ENCODE measurements around the gene GDNF. TPM values are rescaled to one million over a fixed set of nuclear protein-coding genes. Genes with fewer than 3 reads are reported as not detected.
"Not testable (repeated sequence)": the region's sequence is repeated elsewhere in the genome, so short reads cannot be mapped to it uniquely, and the experiment has no call there.

The GDNF gene
- total RNA-seq, 1 donor from 2014 or later, result 0.36 TPM

- intact Hi-C loops (cut with micrococcal nuclease), result no loop called here
These were observed 53.4 kb downstream of the GDNF start for GRCh38 chr5:37786416-37786815.

DNA sequence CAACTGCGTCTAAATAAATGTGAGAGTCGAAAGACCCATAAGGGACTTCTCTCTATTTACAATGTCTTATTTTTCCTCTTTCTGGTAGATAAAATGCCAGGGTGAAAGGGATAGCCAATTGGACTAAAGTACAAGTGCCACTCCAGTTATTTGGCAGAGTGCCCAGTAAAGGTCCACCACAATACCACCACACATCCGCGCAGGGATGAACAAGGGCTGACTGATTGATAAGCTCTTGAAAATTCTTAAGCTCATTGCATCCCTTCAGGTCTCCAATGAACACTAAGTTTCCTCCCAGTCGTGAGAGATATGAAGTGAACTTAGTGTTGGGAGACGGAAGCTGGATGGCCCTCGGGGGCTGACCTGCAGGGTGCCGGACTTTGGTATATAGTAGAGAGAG is 58.4 kb downstream of the GDNF start:
- H3K9me3 Mint-ChIP-seq; H3K4me1 Mint-ChIP-seq (ENCODE audit: low read depth); H3K36me3 Mint-ChIP-seq (ENCODE audit: low read depth); H3K27ac Mint-ChIP-seq; DNase-seq (ENCODE audit: low spot score); H3K27me3 Mint-ChIP-seq (ENCODE audit: insufficient read depth); intact Hi-C loops (cut with micrococcal nuclease); H3K4me3 Mint-ChIP-seq: not testable (repeated sequence)

More at GRCh38 chr5:37786416-37786815, 53.4 kb downstream of the GDNF start:
- Mint-ChIP-seq H3K4me1 (ENCODE audit: low read depth) (no peaks in the 10 kb centered on the region), H3K9me3 (peaks cover 3% of the 10 kb centered on the region), H3K27me3 (ENCODE audit: insufficient read depth) (peaks cover 5% of the 10 kb centered on the region), H3K27ac (no peak overlapping the region), H3K36me3 (ENCODE audit: low read depth) (no peaks in the 10 kb centered on the region), H3K4me3 (no peak overlapping the region)
- no peak for DNase-seq (ENCODE audit: low spot score)

GRCh38 chr5:37777432-37778130 is 62.3 kb downstream of the GDNF start:
- intact Hi-C loops (cut with micrococcal nuclease), result no loop called here
- no peaks in the 10 kb centered on the region for H3K4me1 Mint-ChIP-seq (ENCODE audit: low read depth)
- H3K27me3 Mint-ChIP-seq (ENCODE audit: insufficient read depth), result no peaks in the 10 kb centered on the region
- no peak overlapping the region for H3K27ac Mint-ChIP-seq
- no peak overlapping the region for H3K4me3 Mint-ChIP-seq
- DNase-seq (ENCODE audit: low spot score), result no peak
- no peaks in the 10 kb centered on the region for H3K36me3 Mint-ChIP-seq (ENCODE audit: low read depth)
- H3K9me3 Mint-ChIP-seq, result peaks cover 14% of the 10 kb centered on the region

DNA sequence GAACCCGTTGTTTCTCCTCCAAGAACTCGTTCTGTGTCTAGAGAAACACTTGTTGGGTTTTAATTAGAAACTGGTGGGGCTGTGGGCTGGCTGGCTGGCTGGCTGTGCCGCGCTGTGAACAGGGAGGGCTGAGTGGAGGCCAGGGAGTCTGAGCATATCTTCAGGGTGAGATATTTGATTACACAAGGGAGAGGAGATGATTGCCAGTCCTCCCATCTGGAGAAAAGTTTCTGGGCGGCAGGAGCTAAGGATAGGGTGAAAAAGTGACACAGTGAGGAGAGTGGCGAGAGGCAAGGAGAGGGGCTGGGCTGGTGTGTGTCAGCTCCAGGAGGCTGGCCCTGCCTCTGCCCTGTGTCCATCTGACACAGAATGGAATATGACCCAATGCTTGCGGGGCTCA is 63.0 kb downstream of the GDNF start:
- no peak for DNase-seq (ENCODE audit: low spot score)
- peaks cover 14% of the 10 kb centered on the region for H3K9me3 Mint-ChIP-seq
- no peaks in the 10 kb centered on the region for H3K27me3 Mint-ChIP-seq (ENCODE audit: insufficient read depth)
- no peak overlapping the region for H3K4me3 Mint-ChIP-seq
- H3K27ac Mint-ChIP-seq, result no peak overlapping the region
- no peaks in the 10 kb centered on the region for H3K36me3 Mint-ChIP-seq (ENCODE audit: low read depth)
- no peaks in the 10 kb centered on the region for H3K4me1 Mint-ChIP-seq (ENCODE audit: low read depth)
- intact Hi-C loops (cut with micrococcal nuclease), result no loop called here

- Mint-ChIP-seq H3K36me3 (ENCODE audit: low read depth) (no peaks in the 10 kb centered on the region), H3K9me3 (peaks cover 14% of the 10 kb centered on the region), H3K27me3 (ENCODE audit: insufficient read depth) (no peaks in the 10 kb centered on the region), H3K4me3 (no peak overlapping the region), H3K4me1 (ENCODE audit: low read depth) (no peaks in the 10 kb centered on the region), H3K27ac (no peak overlapping the region)
- intact Hi-C loops (cut with micrococcal nuclease), result no loop called here
- no peak for DNase-seq (ENCODE audit: low spot score)
These were observed 64.8 kb downstream of the GDNF start for GRCh38 chr5:37774912-37775483.

GRCh38 chr5:37773809-37774208 is 66.0 kb downstream of the GDNF start:
- H3K36me3 Mint-ChIP-seq (ENCODE audit: low read depth), result no peaks in the 10 kb centered on the region
- H3K27ac Mint-ChIP-seq, result no peak overlapping the region
- no peak overlapping the region for H3K4me3 Mint-ChIP-seq
- intact Hi-C loops (cut with micrococcal nuclease), result no loop called here
- DNase-seq (ENCODE audit: low spot score), result no peak
- no peaks in the 10 kb centered on the region for H3K4me1 Mint-ChIP-seq (ENCODE audit: low read depth)
- H3K27me3 Mint-ChIP-seq (ENCODE audit: insufficient read depth), result no peaks in the 10 kb centered on the region
- H3K9me3 Mint-ChIP-seq, result peaks cover 14% of the 10 kb centered on the region

- Mint-ChIP-seq H3K27ac (no peak overlapping the region), H3K27me3 (ENCODE audit: insufficient read depth) (no peaks in the 10 kb centered on the region)
- intact Hi-C loops (cut with micrococcal nuclease), result no loop called here
These were observed 67.6 kb downstream of the GDNF start for GRCh38 chr5:37772255-37772654.

GRCh38 chr5:37771731-37772130 is 68.1 kb downstream of the GDNF start:
- Mint-ChIP-seq H3K27me3 (ENCODE audit: insufficient read depth) (no peaks in the 10 kb centered on the region), H3K27ac (no peak overlapping the region), H3K4me1 (ENCODE audit: low read depth) (no peaks in the 10 kb centered on the region), H3K4me3 (no peak overlapping the region), H3K9me3 (peaks cover 14% of the 10 kb centered on the region), H3K36me3 (ENCODE audit: low read depth) (no peaks in the 10 kb centered on the region)
- intact Hi-C loops (cut with micrococcal nuclease), result no loop called here
- DNase-seq (ENCODE audit: low spot score), result no peak

More at GRCh38 chr5:37772255-37772654, 67.6 kb downstream of the GDNF start:
- Mint-ChIP-seq H3K4me1 (ENCODE audit: low read depth) (no peaks in the 10 kb centered on the region), H3K36me3 (ENCODE audit: low read depth) (no peaks in the 10 kb centered on the region), H3K9me3 (peaks cover 14% of the 10 kb centered on the region), H3K4me3 (no peak overlapping the region)
- no peak for DNase-seq (ENCODE audit: low spot score)

GRCh38 chr5:37771203-37771611 is 68.6 kb downstream of the GDNF start:
- intact Hi-C loops (cut with micrococcal nuclease), result no loop called here

GRCh38 chr5:37770786-37771185 is 69.1 kb downstream of the GDNF start:
- no peaks in the 10 kb centered on the region for H3K36me3 Mint-ChIP-seq (ENCODE audit: low read depth)
- intact Hi-C loops (cut with micrococcal nuclease), result no loop called here
- no peak overlapping the region for H3K27ac Mint-ChIP-seq
- H3K27me3 Mint-ChIP-seq (ENCODE audit: insufficient read depth), result no peaks in the 10 kb centered on the region
- no peak overlapping the region for H3K4me3 Mint-ChIP-seq
- H3K9me3 Mint-ChIP-seq, result peaks cover 12% of the 10 kb centered on the region
- H3K4me1 Mint-ChIP-seq (ENCODE audit: low read depth), result no peaks in the 10 kb centered on the region
- DNase-seq (ENCODE audit: low spot score), result no peak

More at GRCh38 chr5:37771203-37771611, 68.6 kb downstream of the GDNF start:
- no peak overlapping the region for H3K27ac Mint-ChIP-seq
- H3K4me1 Mint-ChIP-seq (ENCODE audit: low read depth), result no peaks in the 10 kb centered on the region
- H3K9me3 Mint-ChIP-seq, result peaks cover 14% of the 10 kb centered on the region
- no peak overlapping the region for H3K4me3 Mint-ChIP-seq
- DNase-seq (ENCODE audit: low spot score), result no peak
- no peaks in the 10 kb centered on the region for H3K27me3 Mint-ChIP-seq (ENCODE audit: insufficient read depth)
- no peaks in the 10 kb centered on the region for H3K36me3 Mint-ChIP-seq (ENCODE audit: low read depth)

DNA sequence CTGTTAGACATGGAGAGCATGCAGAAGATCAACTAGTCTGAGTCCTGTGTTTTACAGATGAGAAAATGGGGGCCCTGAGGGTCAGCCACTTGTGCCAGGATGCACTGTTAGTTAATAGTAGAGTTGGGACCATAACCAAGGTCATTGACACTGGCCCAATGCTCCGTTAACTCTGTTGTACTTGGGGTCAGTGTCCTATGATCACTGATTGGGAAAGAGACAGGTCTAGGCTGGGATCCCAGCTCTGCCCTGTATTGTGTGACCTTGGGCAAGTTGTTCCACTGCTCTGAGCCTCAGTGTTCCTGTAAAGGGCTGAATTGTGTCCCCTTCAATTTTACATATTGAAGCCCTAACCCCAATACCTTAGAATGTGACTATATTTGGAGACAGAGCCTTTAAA is 70.0 kb downstream of the GDNF start:
- intact Hi-C loops (cut with micrococcal nuclease), result no loop called here
- no peak overlapping the region for H3K27ac Mint-ChIP-seq

GRCh38 chr5:37769108-37769507 is 70.7 kb downstream of the GDNF start:
- Mint-ChIP-seq H3K36me3 (ENCODE audit: low read depth) (no peaks in the 10 kb centered on the region), H3K9me3 (peaks cover 5% of the 10 kb centered on the region)
- DNase-seq (ENCODE audit: low spot score), result no peak

More for the DNA sequence above, 70.0 kb downstream of the GDNF start:
- Mint-ChIP-seq H3K9me3 (peaks cover 6% of the 10 kb centered on the region), H3K27me3 (ENCODE audit: insufficient read depth) (no peaks in the 10 kb centered on the region), H3K4me3 (no peak overlapping the region), H3K4me1 (ENCODE audit: low read depth) (no peaks in the 10 kb centered on the region), H3K36me3 (ENCODE audit: low read depth) (no peaks in the 10 kb centered on the region)
- no peak for DNase-seq (ENCODE audit: low spot score)

DNA sequence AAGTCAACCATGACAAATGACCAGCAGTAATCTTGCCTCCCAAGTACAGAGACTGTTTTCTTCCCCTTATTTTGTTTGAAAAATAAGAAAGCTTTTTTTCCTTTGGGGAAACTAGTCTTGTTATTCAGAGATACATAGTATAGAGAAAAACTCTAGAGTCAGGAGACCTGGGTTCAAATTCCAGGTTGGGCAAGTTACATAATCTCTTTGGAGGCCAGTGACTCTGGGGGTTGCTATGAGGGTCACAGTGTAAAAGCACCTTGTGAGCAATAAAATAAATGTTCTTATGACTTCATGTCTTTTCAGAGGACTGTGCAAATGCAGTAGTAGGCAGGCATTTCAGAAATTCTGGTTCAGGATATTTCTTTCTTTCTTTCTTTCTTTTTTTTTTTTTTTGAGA is 71.5 kb downstream of the GDNF start:
- Mint-ChIP-seq H3K27me3 (ENCODE audit: insufficient read depth) (no peaks in the 10 kb centered on the region), H3K4me1 (ENCODE audit: low read depth) (no peaks in the 10 kb centered on the region), H3K36me3 (ENCODE audit: low read depth) (no peaks in the 10 kb centered on the region), H3K4me3 (no peak overlapping the region), H3K27ac (no peak overlapping the region), H3K9me3 (no peaks in the 10 kb centered on the region)
- intact Hi-C loops (cut with micrococcal nuclease), result no loop called here
- DNase-seq (ENCODE audit: low spot score), result no peak

More at GRCh38 chr5:37769108-37769507, 70.7 kb downstream of the GDNF start:
- Mint-ChIP-seq H3K4me3 (no peak overlapping the region), H3K27ac (no peak overlapping the region), H3K27me3 (ENCODE audit: insufficient read depth) (no peaks in the 10 kb centered on the region), H3K4me1 (ENCODE audit: low read depth) (no peaks in the 10 kb centered on the region)
- intact Hi-C loops (cut with micrococcal nuclease), result no loop called here

Measured in activated T-helper 1 cell treated with anti-CD3 and anti-CD28 coated beads, Interleukin-12 subunit alpha, Interleukin-12 subunit beta, Interleukin-2, Interleukin-4 antibody, amounts not matched to agents 30 ng/mL and 10 ng/mL and 1 ng/mL, durations not matched to agents 14 hours and 24 hours and 36 hours (primary cell).